Activated gamma-delta T cell (primary cell): ENCODE measurements around the gene SPINK4.

ENCODE experiments used
- DNase-seq: peaks from one replicate; lab custom pipeline; 2025; lab: John Stamatoyannopoulos, UW

SPINK4 gene

DNA sequence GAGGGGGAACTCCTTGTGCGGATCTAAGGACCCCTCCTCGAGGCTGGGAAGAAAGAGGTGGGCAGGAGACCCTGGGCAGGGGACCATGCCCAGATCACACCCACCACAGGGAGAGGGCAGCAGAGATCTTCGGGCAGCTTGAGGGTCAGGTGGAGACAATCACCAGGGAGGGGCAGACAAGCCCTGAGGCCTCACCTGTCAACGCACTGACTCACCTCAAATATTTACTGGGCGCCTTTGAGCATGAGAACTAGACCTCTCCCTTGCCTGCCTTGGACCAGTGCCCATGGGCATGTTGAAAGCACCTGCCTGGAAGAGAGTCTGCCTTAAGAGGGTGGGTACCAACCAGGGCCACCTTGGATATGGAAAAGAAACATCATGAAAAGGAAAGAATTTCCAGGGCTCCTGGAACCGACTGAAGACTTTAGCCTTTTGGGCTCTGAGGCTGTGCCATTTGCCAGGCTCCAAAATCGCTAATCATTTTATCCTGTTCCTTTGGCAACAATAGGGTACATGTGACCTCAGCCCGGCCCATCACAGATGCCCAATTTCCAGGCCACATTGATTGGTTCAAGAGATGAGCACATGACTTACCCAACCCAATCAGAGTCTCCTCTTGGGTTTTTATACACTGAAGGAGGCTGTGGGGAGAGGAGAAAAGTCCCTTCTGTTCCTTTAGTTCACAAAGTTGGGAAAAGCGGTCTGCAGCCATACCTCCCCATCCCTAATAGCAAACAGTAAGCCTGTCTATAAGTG is 10.4 kb upstream of the SPINK4 start:
- no peak for DNase-seq

- no peak for DNase-seq
Measured at GRCh38 chr9:33230756-33231622, 9.0 kb upstream of the SPINK4 start.

- DNase-seq, result no peak
Measured at GRCh38 chr9:33231623-33231942, 8.4 kb upstream of the SPINK4 start.

- DNase-seq, result no peak
Measured at GRCh38 chr9:33232815-33233214, 7.2 kb upstream of the SPINK4 start.

DNA sequence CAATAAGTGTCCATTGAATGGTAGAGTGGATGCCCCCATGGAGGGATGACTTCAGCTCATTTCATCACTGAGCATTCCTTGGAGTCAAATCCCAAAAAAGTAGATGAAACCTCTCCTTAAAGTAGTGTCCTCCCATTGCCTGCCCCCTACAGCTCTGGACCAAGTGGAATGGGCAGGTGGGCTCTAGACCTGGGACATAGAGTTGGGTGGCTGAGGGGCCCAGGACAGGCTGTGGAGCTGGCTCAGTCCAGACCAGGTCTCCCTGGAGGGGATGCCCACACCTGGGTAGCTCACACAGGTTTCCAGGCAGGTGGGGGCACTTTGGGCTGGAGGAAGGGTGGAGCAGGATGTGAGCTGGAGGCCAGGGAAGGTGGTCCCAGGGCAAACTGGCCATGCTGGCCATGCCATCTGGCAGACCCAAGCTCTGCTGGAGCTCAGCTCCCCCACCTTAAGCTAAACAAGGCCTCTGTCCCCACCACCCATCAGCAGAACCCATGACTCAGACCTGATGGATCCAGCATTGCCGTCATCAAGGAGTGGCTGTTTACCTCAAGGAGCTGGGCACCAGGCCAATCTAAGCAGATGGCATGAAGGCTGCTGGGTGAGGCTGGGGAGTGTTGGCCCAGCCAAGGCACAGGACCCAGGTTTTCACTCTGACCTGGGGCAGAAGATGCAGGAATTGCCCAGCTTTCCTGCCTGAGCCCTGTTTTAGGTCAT is 6.2 kb upstream of the SPINK4 start:
- no peak for DNase-seq

DNA sequence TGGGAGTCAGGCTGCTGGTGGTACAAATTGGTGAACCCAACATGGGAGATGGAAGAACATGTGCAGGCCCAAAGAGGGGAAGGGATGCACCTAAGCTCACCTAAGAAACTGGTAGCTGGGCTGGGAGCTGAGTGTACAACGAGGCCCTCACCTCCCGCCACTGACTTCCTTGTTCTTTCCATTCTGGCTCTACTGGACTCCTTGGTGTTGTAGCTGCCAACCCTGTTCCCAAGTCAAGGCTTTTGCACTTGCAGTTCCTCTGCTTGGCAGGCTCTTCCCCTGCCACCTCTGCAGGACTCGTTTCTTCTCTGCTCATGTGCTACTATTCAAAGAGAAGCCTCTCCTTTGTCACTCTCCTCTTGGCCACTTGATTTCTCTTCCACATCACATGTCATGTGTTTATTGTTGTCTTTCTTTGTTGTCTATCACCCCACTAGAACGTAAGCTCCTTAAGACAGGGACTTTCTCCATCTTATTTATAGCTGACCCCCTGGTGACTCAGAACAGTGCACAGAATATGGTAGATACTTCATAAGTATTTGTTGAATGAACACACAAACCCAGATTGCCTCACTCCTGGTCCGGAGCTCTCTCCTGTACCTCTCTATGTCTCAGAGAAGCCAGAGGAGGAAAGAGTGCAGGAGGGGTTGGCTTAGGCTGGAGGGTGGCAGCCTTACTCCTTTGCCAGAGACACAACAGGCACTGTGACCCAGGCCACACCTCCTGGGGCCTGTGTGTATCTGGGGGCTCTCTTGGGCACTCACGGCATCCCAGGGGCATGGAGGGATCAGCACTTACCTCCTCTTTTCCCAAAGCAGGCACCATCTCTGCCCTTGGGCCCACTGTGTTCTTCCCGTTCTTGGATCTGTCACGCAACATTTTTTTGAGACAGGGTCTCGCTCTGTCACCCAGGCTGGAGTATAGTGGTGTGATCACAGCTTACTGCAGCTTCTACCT is 5.2 kb upstream of the SPINK4 start:
- DNase-seq, result no peak

- no peak for DNase-seq
Measured at GRCh38 chr9:33236571-33236970, 3.4 kb upstream of the SPINK4 start.

- DNase-seq, result no peak
Measured at GRCh38 chr9:33241298-33241697, 1.3 kb downstream of the SPINK4 start.

DNA sequence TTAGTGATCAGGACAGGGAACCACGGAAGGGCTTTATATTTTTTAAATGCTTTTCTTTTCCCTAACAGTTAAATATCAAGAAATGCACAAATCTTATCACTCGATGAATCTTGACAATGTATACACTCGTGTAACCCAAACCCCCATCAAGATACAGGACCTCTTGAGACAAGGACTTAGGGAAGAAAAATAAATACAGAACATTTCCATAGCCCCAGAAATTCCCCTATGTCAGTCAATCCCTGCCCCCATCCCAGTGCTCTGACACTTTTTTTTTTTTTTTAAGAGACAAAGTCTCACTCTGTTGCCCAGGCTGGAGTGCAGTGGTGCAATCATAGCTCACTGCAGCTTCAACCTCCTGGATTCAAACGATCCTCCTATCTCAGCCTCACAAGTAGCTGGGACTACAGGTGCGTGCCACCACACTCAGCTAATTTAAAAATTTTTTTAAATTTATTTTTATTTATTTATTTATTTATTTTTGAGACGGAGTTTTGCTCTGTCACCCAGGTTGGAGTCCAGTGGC is 2.7 kb downstream of the SPINK4 start:
- no peak for DNase-seq

DNA sequence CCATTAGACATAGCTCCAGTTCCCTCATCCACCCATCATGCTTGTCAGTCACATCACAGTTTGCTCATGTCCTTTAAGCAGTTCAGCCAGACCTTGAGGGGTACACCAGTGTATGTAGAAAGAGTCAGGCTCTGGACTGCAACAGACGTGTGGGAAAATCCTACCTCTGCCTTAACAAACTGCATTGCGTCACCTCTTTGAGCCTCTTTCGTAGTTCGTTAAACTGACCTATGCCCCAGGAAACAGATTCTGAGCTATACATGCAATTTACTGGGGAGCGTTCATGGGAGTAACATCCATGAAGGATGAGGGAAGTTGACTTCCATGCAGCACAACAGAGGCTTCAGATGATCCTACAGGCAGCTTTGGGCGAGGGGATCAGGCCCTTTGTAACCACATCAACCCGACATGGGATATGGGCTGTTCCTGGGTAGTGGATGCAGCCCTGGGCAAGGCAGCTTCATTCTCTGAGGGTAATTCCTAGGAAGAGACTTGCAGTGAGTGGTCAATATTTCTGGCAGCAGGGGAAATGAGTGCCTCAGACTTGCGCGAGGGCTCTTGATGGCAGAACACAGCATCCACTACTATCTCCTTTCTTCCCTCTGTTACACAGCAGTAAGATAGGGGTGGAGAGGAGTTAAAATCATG is 4.3 kb downstream of the SPINK4 start:
- DNase-seq, result no peak

DNA sequence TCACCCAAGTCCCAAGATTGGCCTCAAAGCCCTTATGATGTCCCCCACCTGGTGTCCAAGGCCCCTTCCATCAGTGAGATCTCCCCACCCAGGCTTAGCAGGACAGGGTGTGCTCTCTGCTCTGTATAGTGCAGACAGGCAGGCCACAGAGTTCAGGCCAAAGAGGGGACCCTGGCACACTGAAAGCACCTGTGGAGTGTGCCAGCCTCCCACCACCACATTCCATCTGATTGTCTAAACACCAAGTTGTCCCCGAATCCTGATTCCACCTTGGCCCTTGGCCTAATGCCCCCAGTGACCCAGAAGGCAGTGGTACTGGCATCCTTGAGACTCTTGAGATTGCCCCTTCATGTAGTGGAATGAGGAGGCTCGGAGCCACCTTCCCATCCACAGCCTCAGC is 5.4 kb downstream of the SPINK4 start:
- DNase-seq, result no peak

DNA sequence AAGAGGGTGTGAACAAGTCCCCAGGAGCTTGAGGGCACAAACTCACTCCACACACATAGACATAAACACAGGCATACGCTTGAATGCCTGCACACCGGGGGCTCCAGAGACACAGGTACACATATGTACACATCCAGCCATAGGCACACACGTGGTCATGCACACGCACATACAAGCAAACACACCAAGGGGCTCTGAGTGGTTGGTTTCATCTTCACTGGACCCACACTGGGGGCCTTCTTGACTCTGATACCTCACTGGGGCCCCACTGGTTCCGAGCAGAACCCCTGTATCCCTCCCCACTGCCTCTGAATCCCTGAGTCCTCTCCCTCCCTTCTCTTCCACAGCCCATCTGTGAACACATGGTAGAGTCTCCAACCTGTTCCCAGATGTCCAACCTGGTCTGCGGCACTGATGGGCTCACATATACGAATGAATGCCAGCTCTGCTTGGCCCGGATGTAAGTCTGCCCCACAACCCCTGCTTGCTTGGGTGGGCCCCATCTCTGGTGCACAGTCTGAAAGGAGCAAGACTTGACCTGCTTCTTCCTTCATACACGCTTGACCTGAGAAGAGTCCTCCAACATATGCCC is 6.4 kb downstream of the SPINK4 start:
- DNase-seq, result no peak

- DNase-seq, result no peak
Measured at GRCh38 chr9:33248606-33249005, 8.6 kb downstream of the SPINK4 start.

DNA sequence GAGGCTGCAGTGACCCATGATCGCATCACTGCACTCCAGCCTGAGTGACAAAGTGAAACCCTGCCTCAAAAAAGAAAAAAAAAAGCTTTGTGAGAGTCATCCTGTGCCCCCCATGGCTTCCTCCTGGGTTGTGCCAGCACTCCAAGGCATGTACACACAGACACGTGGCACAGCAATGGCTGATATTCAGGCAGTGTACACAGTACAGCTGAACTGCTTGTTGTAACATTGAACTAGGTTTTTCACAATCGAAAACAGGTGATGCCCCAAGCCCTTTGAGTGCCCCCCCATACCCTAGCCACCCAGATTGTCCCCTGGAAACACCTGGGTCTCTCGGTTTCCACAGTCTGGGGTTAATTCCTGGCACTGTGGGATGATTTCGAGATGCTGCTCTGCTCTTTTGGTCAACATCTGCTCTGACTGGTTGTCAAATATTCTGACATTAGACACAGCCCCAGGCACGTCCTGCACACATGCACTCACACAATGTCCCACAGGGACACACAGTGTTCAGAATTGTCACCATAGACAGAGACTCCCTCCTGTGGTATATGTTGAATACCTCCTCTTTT is 9.2 kb downstream of the SPINK4 start:
- no peak for DNase-seq

DNA sequence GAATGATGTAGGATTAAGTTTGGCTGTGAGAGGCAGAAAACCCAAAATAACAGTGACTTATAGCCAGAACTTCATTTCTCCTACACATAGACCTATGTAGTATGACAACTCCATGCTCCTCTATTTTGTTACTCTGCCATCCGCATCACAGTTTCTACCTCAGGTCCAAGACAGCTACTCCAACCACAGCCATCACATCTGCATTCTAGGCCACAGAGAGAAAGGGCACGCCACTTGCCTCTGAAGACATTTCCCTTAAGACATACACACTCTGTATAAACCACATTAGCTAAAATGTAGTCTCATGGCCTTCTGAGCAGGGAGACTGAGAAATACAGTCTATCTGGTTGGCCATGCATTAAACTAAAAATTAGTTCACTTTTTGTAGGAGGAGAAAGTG is 10.0 kb downstream of the SPINK4 start:
- no peak for DNase-seq

GRCh38 chr9:33250458-33250995 is 10.6 kb downstream of the SPINK4 start:
- DNase-seq, result no peak

- no peak for DNase-seq
Measured at GRCh38 chr9:33254211-33254610, 14.2 kb downstream of the SPINK4 start.

- DNase-seq, result no peak
Measured at GRCh38 chr9:33255014-33255413, 15.0 kb downstream of the SPINK4 start.

GRCh38 chr9:33255471-33255870 is 15.5 kb downstream of the SPINK4 start:
- DNase-seq, result no peak

DNA sequence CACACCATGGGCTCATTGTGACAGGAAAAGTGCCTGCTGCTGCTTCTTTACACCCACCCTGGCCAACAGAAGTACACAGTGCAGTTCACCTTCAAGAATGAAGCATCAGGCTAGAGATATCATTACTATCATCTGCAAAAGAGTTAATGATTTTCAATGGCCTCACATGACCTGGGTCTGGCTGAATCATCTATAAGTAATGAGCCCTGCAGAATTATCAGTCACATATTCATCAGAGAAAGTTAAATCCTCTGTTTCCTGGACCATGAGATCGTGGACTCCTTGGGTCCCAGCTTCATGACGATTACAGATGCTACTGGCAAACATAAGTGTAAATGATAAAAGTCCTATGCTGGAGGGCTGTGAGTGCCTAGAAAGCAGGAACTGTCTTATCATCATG is 16.3 kb downstream of the SPINK4 start:
- no peak for DNase-seq
